Activated CD8-positive, alpha-beta memory T cell treated with anti-CD3 and anti-CD28 coated beads, Interleukin-2, amount 10 ng/mL, durations not matched to agents 7 days and 5 days (primary cell): Measurements from ENCODE around the gene SAMD7. TPM values are rescaled to one million over a fixed set of nuclear protein-coding genes. Genes with fewer than 3 reads are reported as not detected.

Source experiments
- ATAC-seq: fragments of 150-1000 bp; cut with Tn5 transposase; one replicate; pipeline ENCODE4 v1.10.0; 2021; ENCODE audit warnings: moderate library complexity
- CTCF ChIA-PET: fragments of 350-600 bp; sonication (Branson Sonifier 250); formaldehyde crosslinking; loops from one replicate; lab custom pipeline; 2021; ENCODE audit warnings: antibody characterized with exemption; lab: Charles Lee
- DNase-seq: peaks from one replicate; pipeline ENCODE4 v3.0.0-alpha.2; 2020
- H3K27ac Mint-ChIP-seq: one replicate; pipeline ENCODE4 v1.8.0; 2021; ENCODE audit warnings: mild to moderate bottlenecking, mixed read lengths
- H3K27me3 Mint-ChIP-seq: one replicate; pipeline ENCODE4 v1.8.0; 2021; ENCODE audit warnings: mixed read lengths
- H3K36me3 Mint-ChIP-seq: one replicate; pipeline ENCODE4 v1.8.0; 2021; ENCODE audit warnings: mild to moderate bottlenecking, mixed read lengths
- H3K4me1 Mint-ChIP-seq: one replicate; pipeline ENCODE4 v1.8.0; 2021; ENCODE audit warnings: mixed read lengths
- H3K4me3 Mint-ChIP-seq: one replicate; pipeline ENCODE4 v1.8.0; 2021; ENCODE audit warnings: mild to moderate bottlenecking, moderate library complexity, mixed read lengths
- H3K9me3 Mint-ChIP-seq: one replicate; pipeline ENCODE4 v1.8.0; 2022; ENCODE audit warnings: low read depth, mixed read lengths
- total RNA-seq, 2 experiments: library from RNA; stranded (reverse); gene quantifications; one replicate each; pipeline ENCODE4 v1.2.3, GENCODE V29; 2021

The SAMD7 gene
- total RNA-seq, 2 experiments from 2014 or later = not detected

- DNase-seq (no peak), ATAC-seq (no peak)
- Mint-ChIP-seq H3K27ac (no peak overlapping the region), H3K4me3 (no peak overlapping the region), H3K27me3 (no peaks in the 10 kb centered on the region), H3K4me1 (peaks cover 3% of the 10 kb centered on the region), H3K9me3 (no peaks in the 10 kb centered on the region), H3K36me3 (no peaks in the 10 kb centered on the region)
- CTCF ChIA-PET = interaction anchor here (1.2 kb wide), 1 partner anchor 10 kb away, joined by 4 read pairs; no protein-coding TSS in a partner anchor
Measured at GRCh38 chr3:169880576-169881250, 30.7 kb upstream of the SAMD7 start.

GRCh38 chr3:169886671-169887070 lies 24.7 kb upstream of the SAMD7 start:
- CTCF ChIA-PET = no interaction called here
- peaks cover 3% of the 10 kb centered on the region for H3K4me1 Mint-ChIP-seq
- H3K4me3 Mint-ChIP-seq = no peak overlapping the region
- ATAC-seq = no peak
- no peaks in the 10 kb centered on the region for H3K9me3 Mint-ChIP-seq
- H3K27ac Mint-ChIP-seq = no peak overlapping the region
- no peaks in the 10 kb centered on the region for H3K36me3 Mint-ChIP-seq
- DNase-seq = no peak
- H3K27me3 Mint-ChIP-seq = no peaks in the 10 kb centered on the region

GRCh38 chr3:169891886-169892285 lies 19.5 kb upstream of the SAMD7 start:
- Mint-ChIP-seq H3K9me3 (no peaks in the 10 kb centered on the region), H3K4me3 (no peak overlapping the region), H3K36me3 (no peaks in the 10 kb centered on the region), H3K27ac (no peak overlapping the region), H3K4me1 (no peaks in the 10 kb centered on the region), H3K27me3 (no peaks in the 10 kb centered on the region)
- CTCF ChIA-PET = no interaction called here
- DNase-seq (no peak), ATAC-seq (no peak)

DNA sequence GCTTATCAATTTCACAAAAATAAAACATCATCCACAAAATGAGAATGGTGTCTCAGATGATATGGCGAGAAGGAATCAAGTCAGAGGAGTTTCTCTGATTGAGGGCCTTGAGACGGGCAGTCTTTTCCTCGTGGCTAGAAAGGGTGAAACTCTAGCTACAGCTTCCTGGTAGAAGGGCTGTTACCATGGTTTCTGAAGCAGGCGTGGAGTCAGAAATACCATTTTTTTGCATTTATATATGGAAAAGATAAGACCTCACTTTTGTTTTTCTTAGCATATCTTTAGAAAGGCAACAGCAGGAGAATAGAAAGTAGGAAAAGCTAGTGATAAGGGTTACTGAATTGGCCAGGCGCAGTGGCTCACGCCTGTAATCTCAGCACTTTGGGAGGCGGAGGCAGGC lies 17.3 kb upstream of the SAMD7 start:
- ATAC-seq = no peak
- Mint-ChIP-seq H3K4me3 (no peak overlapping the region), H3K27me3 (no peaks in the 10 kb centered on the region), H3K36me3 (no peaks in the 10 kb centered on the region), H3K27ac (no peak overlapping the region), H3K4me1 (no peaks in the 10 kb centered on the region), H3K9me3 (no peaks in the 10 kb centered on the region)
- no peak for DNase-seq
- CTCF ChIA-PET = no interaction called here

DNA sequence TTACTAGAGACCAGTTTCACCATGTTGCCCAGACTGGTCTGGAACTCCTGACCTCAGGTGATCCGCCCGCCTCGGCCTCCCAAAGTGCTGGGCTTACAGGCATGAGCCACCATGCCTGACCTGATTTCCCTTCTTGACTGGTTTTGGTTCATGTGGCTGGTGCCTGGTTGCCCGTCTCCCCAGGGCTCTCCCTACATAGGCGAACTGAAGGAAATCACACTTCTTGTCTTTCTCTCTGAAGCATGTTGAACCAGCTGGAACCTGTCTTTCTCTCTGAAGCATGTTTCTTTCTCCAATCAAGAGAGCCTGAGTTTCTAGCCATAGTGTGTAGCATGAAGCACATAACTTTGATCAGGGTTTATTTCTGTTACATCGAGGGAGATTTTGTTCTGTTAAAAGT lies 16.3 kb upstream of the SAMD7 start:
- no peak overlapping the region for H3K4me3 Mint-ChIP-seq
- DNase-seq (no peak), ATAC-seq (no peak)
- no peaks in the 10 kb centered on the region for H3K4me1 Mint-ChIP-seq
- no peaks in the 10 kb centered on the region for H3K9me3 Mint-ChIP-seq
- H3K27ac Mint-ChIP-seq = no peak overlapping the region
- no peaks in the 10 kb centered on the region for H3K36me3 Mint-ChIP-seq
- H3K27me3 Mint-ChIP-seq = peaks cover 3% of the 10 kb centered on the region
- CTCF ChIA-PET = no interaction called here

- DNase-seq (no peak), ATAC-seq (no peak)
- Mint-ChIP-seq H3K4me3 (no peak overlapping the region), H3K9me3 (peaks cover 2% of the 10 kb centered on the region), H3K4me1 (no peaks in the 10 kb centered on the region), H3K27me3 (peaks cover 5% of the 10 kb centered on the region), H3K36me3 (peaks cover 4% of the 10 kb centered on the region), H3K27ac (no peak overlapping the region)
- CTCF ChIA-PET = no interaction called here
Measured at GRCh38 chr3:169897284-169897683, 14.1 kb upstream of the SAMD7 start.

DNA sequence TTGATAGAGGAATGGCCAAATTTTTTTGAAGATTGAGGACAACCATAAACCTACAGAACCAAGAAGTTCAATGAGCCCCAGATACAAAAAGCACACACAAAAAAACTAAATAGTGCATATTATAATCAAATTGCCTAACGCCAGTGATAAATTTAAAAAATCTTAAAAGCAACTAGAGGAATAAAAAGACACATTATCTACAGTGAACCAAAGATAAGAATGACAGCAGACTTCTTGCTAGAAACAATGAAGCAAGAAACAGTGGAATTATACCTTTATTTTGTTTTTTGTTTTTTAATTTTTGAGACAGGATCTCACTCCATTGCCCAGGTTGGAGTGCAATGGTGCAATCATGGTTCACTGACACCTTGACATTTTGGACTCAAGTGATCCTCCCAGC lies 9.9 kb upstream of the SAMD7 start:
- Mint-ChIP-seq H3K4me3 (no peak overlapping the region), H3K9me3 (peaks cover 2% of the 10 kb centered on the region)
- CTCF ChIA-PET = no interaction called here

DNA sequence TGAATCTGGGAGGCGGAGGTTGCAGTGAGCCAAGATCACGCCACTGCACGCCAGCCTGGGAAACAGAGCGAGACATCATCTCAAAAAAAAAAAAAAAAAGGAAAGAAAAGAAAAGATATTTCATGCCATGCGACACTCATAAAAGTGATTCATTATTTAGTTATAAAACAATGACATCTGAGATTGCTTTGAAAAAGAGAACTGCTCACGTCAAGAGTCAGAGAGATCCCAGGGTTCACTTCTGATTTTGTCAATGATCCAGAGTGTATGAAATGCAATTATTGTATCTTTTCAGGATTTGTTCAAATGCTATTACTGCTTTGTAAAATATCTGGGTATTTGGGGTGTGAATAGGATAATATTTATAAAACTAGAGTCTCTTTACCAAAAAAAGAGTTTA lies 6.0 kb upstream of the SAMD7 start:
- Mint-ChIP-seq H3K4me1 (no peaks in the 10 kb centered on the region), H3K27ac (no peak overlapping the region), H3K9me3 (peaks cover 2% of the 10 kb centered on the region), H3K36me3 (peaks cover 4% of the 10 kb centered on the region), H3K4me3 (no peak overlapping the region), H3K27me3 (peaks cover 11% of the 10 kb centered on the region)
- CTCF ChIA-PET = no interaction called here
- ATAC-seq (no peak), DNase-seq (no peak)

More for the DNA sequence above, 9.9 kb upstream of the SAMD7 start:
- no peak overlapping the region for H3K27ac Mint-ChIP-seq
- H3K4me1 Mint-ChIP-seq = no peaks in the 10 kb centered on the region
- ATAC-seq (no peak), DNase-seq (no peak)
- peaks cover 13% of the 10 kb centered on the region for H3K27me3 Mint-ChIP-seq
- peaks cover 4% of the 10 kb centered on the region for H3K36me3 Mint-ChIP-seq

GRCh38 chr3:169907476-169907875 lies 3.9 kb upstream of the SAMD7 start:
- CTCF ChIA-PET = no interaction called here
- peaks cover 11% of the 10 kb centered on the region for H3K27me3 Mint-ChIP-seq
- no peaks in the 10 kb centered on the region for H3K36me3 Mint-ChIP-seq
- H3K4me1 Mint-ChIP-seq = no peaks in the 10 kb centered on the region
- no peak for DNase-seq
- H3K4me3 Mint-ChIP-seq = no peak overlapping the region
- no peak for ATAC-seq
- no peak overlapping the region for H3K27ac Mint-ChIP-seq
- no peaks in the 10 kb centered on the region for H3K9me3 Mint-ChIP-seq

DNA sequence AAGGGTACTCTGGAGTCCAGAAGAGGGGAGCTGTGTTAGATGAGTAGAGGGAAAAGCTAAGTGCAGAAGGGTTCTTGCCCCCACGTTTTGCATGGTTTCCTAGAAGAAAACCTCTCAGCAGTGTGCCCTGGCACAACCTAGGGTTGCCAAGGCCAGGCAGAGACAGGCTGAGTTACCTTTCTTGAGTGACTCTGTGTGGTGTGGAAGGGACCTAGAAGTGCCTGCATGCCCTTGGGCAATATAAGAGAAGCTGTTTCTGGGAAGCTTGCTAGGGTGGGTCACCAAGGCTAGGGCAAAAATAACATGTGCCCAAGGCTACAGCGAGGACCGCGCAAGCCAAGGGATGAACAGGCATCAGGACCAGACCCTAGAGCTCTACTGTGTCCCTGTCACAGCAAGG lies 3.4 kb upstream of the SAMD7 start:
- no peak overlapping the region for H3K27ac Mint-ChIP-seq
- CTCF ChIA-PET = no interaction called here
- H3K4me1 Mint-ChIP-seq = no peaks in the 10 kb centered on the region
- ATAC-seq (no peak), DNase-seq (no peak)
- peaks cover 11% of the 10 kb centered on the region for H3K27me3 Mint-ChIP-seq
- H3K4me3 Mint-ChIP-seq = no peak overlapping the region
- H3K9me3 Mint-ChIP-seq = no peaks in the 10 kb centered on the region
- no peaks in the 10 kb centered on the region for H3K36me3 Mint-ChIP-seq

- CTCF ChIA-PET = no interaction called here
- H3K9me3 Mint-ChIP-seq = no peaks in the 10 kb centered on the region
- no peak overlapping the region for H3K4me3 Mint-ChIP-seq
- DNase-seq (no peak), ATAC-seq (no peak)
- H3K27me3 Mint-ChIP-seq = no peaks in the 10 kb centered on the region
- H3K4me1 Mint-ChIP-seq = no peaks in the 10 kb centered on the region
- no peaks in the 10 kb centered on the region for H3K36me3 Mint-ChIP-seq
- H3K27ac Mint-ChIP-seq = no peak overlapping the region
Measured at GRCh38 chr3:169913323-169913722, 2.0 kb downstream of the SAMD7 start.

- H3K27me3 Mint-ChIP-seq = no peaks in the 10 kb centered on the region
Measured at GRCh38 chr3:169914321-169914720, 2.9 kb downstream of the SAMD7 start.

GRCh38 chr3:169923189-169923588 lies 11.8 kb downstream of the SAMD7 start:
- CTCF ChIA-PET = no interaction called here
- Mint-ChIP-seq H3K27me3 (peaks cover 6% of the 10 kb centered on the region), H3K4me3 (no peak overlapping the region), H3K36me3 (no peaks in the 10 kb centered on the region), H3K9me3 (no peaks in the 10 kb centered on the region), H3K4me1 (no peaks in the 10 kb centered on the region), H3K27ac (no peak overlapping the region)
- ATAC-seq = no peak
- no peak for DNase-seq

More at GRCh38 chr3:169914321-169914720, 2.9 kb downstream of the SAMD7 start:
- H3K4me1 Mint-ChIP-seq = no peaks in the 10 kb centered on the region
- H3K27ac Mint-ChIP-seq = no peak overlapping the region
- ATAC-seq (no peak), DNase-seq (no peak)
- H3K36me3 Mint-ChIP-seq = no peaks in the 10 kb centered on the region
- CTCF ChIA-PET = no interaction called here
- H3K4me3 Mint-ChIP-seq = no peak overlapping the region
- H3K9me3 Mint-ChIP-seq = no peaks in the 10 kb centered on the region

DNA sequence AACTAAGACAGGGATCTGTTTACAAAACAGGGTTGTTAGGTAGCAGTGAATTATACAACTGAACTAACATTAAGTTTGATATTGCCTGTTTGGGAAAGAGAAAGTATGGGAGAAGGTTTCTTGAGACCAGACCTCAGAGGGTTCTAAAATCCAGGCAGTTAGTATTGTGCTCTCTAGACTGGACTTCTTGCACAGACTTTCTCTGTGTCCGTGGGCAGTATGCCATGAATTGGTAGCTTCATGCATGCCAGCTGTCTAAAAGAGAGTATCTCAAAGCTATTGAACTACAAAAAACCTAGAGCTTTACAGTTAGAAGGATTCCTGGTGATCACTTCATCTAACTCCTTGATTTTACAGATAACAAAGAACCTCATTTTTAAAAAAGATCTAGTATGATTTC lies 12.5 kb downstream of the SAMD7 start:
- no peak for DNase-seq
- H3K36me3 Mint-ChIP-seq = no peaks in the 10 kb centered on the region
- H3K9me3 Mint-ChIP-seq = no peaks in the 10 kb centered on the region
- H3K27me3 Mint-ChIP-seq = peaks cover 8% of the 10 kb centered on the region
- no peak for ATAC-seq
- H3K4me3 Mint-ChIP-seq = no peak overlapping the region
- CTCF ChIA-PET = no interaction called here
- H3K27ac Mint-ChIP-seq = no peak overlapping the region
- no peaks in the 10 kb centered on the region for H3K4me1 Mint-ChIP-seq
